ENCODE data around the gene DENND11. TPM values are rescaled to one million over a fixed set of nuclear protein-coding genes. Genes with fewer than 3 reads are reported as not detected.

Gene DENND11
- total and polyA plus RNA-seq, 9 donors, result 6.0 to 15.7 (median 13.0) TPM

- TF ChIP-seq, protein P1, sequence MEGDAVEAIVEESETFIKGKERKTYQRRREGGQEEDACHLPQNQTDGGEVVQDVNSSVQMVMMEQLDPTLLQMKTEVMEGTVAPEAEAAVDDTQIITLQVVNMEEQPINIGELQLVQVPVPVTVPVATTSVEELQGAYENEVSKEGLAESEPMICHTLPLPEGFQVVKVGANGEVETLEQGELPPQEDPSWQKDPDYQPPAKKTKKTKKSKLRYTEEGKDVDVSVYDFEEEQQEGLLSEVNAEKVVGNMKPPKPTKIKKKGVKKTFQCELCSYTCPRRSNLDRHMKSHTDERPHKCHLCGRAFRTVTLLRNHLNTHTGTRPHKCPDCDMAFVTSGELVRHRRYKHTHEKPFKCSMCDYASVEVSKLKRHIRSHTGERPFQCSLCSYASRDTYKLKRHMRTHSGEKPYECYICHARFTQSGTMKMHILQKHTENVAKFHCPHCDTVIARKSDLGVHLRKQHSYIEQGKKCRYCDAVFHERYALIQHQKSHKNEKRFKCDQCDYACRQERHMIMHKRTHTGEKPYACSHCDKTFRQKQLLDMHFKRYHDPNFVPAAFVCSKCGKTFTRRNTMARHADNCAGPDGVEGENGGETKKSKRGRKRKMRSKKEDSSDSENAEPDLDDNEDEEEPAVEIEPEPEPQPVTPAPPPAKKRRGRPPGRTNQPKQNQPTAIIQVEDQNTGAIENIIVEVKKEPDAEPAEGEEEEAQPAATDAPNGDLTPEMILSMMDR (IDR thresholded peaks at IDR 0.05), result no peak
- no peak for TF ChIP-seq EP300 (IDR thresholded peaks at IDR 0.05)
- 45 to 67% (median 60%) methylated on average over 3 of the region's 3 CpGs for WGBS, 3 donors
- intact Hi-C loops (cut with DNase I), result no loop called here
- Histone ChIP-seq H3K27me3 (no peaks in the 10 kb centered on the region), H3K4me3 (no peak overlapping the region), H3K27ac (no peak overlapping the region), H3K4me1 (ENCODE audit: insufficient read depth) (peaks cover 4% of the 10 kb centered on the region), H3K9me3 (no peaks in the 10 kb centered on the region), H3K36me3 (no peaks in the 10 kb centered on the region)
- no peak for DNase-seq
Measured at GRCh38 chr7:141739250-141739649, 37.3 kb upstream of the DENND11 start.

DNA sequence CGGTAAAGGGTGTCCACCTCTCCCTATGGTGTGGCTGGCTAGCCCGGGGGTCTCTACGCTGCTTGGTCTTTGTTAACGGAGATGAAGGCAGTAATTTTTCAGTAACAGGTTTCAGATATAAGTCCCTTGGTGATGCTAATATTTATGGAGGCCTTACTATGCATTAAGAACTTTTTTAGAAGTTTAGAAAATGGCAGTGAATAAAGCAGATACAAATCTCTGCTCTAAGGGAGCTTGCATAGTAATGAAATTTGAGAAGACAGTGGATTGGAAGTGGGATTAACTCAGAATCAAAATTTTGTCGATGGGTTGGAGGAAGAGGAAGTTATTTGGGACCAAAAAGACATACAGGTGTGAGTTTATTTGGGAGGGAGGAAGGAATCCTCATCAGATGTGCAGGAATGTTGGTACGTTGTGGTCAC is 36.6 kb upstream of the DENND11 start:
- WGBS, 3 donors, result 1 to 2% (median 1%) methylated on average over 6 of the region's 6 CpGs
- intact Hi-C loops (cut with DNase I), result no loop called here

DNA sequence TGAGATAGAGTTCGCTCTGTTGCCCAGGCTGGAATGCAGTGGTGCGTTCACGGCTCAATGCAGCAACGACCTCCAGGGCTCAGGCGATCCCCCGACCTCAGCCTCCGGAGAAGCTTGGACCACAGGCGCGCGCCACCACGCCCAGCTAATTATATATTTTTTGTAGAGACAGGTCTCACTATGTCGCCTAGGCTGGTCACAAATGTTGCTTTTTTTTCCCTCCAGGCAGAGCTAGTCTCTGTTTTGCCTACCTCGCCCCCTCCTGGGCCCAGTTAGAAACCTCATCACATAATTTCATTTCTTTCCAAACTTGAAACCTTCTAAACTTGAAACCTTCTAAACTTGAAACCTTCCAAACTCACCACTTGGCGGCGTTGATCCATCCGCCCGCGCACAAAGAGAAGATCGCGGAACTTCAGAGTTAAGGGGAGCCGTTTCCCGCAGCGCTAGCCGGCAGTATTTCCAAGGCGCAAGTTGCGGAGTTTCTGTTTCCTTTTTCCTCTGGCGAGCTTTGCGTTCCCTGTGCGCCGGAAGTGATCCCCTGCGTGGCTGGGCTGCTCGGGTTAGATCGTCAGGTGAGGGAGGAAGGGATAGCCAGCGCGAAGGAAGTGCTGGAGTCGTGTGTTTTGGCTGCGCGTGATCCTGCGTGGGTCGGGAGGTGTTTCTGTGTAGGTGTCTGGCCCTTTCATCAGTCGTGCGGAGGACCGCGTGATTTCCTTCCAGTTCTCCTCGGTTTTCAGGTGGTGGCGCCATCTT is 36.0 kb upstream of the DENND11 start, which contains the start of gene SSBP1:
Gene SSBP1 (plus strand): TSS at position 523 of the 756 bp plus-strand sequence. CDS start 809 bp downstream, outside the sequence.
- whole genome bisulfite sequencing, 3 donors, result 0 to 1% (median 0%) methylated on average over 46 of the region's 46 CpGs
- intact Hi-C loops (cut with DNase I), result no loop called here
- no peak for TF ChIP-seq EP300 (IDR thresholded peaks at IDR 0.05)
- TF ChIP-seq, protein P1 (IDR thresholded peaks at IDR 0.05), result peak; percentile 66 to 73 (median 69)
- TF ChIP-seq POLR2A (IDR thresholded peaks at IDR 0.05), result peak; percentile 59
- Histone ChIP-seq H3K27me3 (no peaks in the 10 kb centered on the region), H3K4me3 (peak within 1 kb of the TSS; percentile 89), H3K27ac (peak within 1 kb of the TSS; percentile 52 to 77), H3K4me1 (ENCODE audit: insufficient read depth) (peaks cover 4% of the 10 kb centered on the region), H3K36me3 (no peaks in the 10 kb centered on the region), H3K9me3 (no peaks in the 10 kb centered on the region)
- DNase-seq, result peak; percentile 83 to 91 (median 87)

More for the DNA sequence above, 36.6 kb upstream of the DENND11 start:
- H3K27ac ChIP-seq, result peak overlapping the region; percentile 52 to 77
- no peaks in the 10 kb centered on the region for H3K27me3 ChIP-seq
- no peaks in the 10 kb centered on the region for H3K36me3 ChIP-seq
- H3K4me3 ChIP-seq, result peak overlapping the region; percentile 89
- H3K9me3 ChIP-seq, result no peaks in the 10 kb centered on the region
- DNase-seq, result no peak
- no peak for TF ChIP-seq POLR2A (IDR thresholded peaks at IDR 0.05)
- TF ChIP-seq EP300 (IDR thresholded peaks at IDR 0.05), result no peak
- TF ChIP-seq, protein P1 (IDR thresholded peaks at IDR 0.05), result no peak
- peaks cover 4% of the 10 kb centered on the region for H3K4me1 ChIP-seq (ENCODE audit: insufficient read depth)

DNA sequence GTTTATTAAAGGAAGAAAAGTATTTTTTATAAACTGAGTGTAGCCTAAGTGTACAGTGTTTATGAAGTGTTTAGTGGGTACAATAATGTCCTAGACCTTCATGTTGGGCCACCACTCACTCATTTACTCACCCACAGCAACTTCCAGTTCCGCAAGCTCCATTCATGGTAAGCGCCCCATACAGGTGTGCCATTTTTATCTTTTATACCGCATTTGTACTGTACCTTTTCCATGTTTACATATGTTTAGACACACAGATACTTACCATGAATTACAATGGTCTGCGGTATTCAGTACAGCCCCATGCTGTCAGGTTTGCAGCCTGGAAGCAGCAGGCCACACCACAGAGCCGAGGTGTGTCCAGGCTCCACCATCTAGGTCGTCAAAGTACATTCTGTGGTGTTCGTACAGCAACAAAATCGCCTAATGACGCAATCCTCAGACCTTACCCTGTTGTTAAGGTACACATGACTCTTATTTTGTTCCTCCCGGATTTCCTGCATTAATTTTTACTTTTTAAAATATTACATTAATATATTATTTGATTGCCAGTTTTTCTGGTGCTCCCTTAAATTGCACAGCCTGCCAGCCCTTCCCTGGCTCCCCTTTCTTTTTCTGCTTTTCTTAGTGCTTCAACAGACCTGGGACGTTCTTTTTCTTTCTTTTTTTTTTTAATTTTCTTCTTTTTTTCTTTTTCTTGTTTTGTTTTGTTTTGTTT is 35.3 kb upstream of the DENND11 start:
- WGBS, 3 donors, result 51 to 69% (median 62%) methylated on average over 11 of the region's 11 CpGs
- intact Hi-C loops (cut with DNase I), result no loop called here
- H3K27me3 ChIP-seq, result no peaks in the 10 kb centered on the region

More for the DNA sequence above, 35.3 kb upstream of the DENND11 start:
- Histone ChIP-seq H3K9me3 (no peaks in the 10 kb centered on the region), H3K4me1 (ENCODE audit: insufficient read depth) (peaks cover 4% of the 10 kb centered on the region), H3K4me3 (peak overlapping the region; percentile 89), H3K27ac (peak overlapping the region; percentile 46 to 77), H3K36me3 (no peaks in the 10 kb centered on the region)
- TF ChIP-seq, protein P1 (IDR thresholded peaks at IDR 0.05), result no peak
- TF ChIP-seq EP300 (IDR thresholded peaks at IDR 0.05) (no peak), POLR2A (IDR thresholded peaks at IDR 0.05) (no peak)
- peak in 1 of 5 donors; percentile 22 for DNase-seq
